Cardiac septum (tissue), 1 donor: Measurements from ENCODE around the gene PTPN3. TPM values are rescaled to one million over a fixed set of nuclear protein-coding genes. Genes with fewer than 3 reads are reported as not detected.

Experiments used
- DNase-seq: peaks from one replicate; pipeline ENCODE4 v3.0.0-alpha.2; 2020; ENCODE audit warnings: low spot score
- intact Hi-C: fragments of 100-400 bp; cut with DNase I; formaldehyde crosslinking; loops from one replicate; pipeline ENCODE4 v1.14.0; 2022
- total RNA-seq: library from RNA; stranded (reverse); fragmentation: NEBNext Ultra II Directional; extraction: Animal tissue kit (Norgen Biotek cat#: 25700); gene quantifications from one replicate; pipeline ENCODE4 v1.2.1, GENCODE V29; 2021
- donor health status: DM: no; HTN: no; CAD: no.

PTPN3 gene
- total RNA-seq, 1 donor from 2014 or later, result 17.4 TPM

- no peak for DNase-seq
- intact Hi-C loops, result no loop called here
These were observed 38.7 kb downstream of the PTPN3 start for GRCh38 chr9:109459423-109459822.

- intact Hi-C loops, result no loop called here
- no peak for DNase-seq
These were observed 39.5 kb downstream of the PTPN3 start for GRCh38 chr9:109458453-109459211.

- DNase-seq, result no peak
- intact Hi-C loops, result no loop called here
These were observed 41.3 kb downstream of the PTPN3 start for GRCh38 chr9:109456811-109457210.

DNA sequence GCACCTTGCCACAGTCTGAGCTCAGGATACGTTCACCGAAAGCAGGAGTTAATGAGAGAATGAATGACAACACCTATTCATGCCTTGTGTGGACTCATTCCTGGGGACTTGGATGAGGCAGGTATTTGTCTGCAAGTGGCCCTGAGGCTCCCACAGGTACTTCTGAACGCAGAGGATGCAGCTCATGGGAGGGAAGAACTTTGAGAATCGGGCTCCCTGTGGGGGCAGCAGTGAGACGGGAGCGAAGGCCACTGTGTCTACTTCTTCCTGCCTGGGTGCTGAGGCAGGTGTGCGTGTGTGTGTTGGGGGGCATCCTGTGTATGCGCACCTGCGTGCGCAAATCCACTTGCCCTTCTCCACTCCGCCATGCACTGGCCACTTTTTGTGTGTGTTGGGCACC is 42.2 kb downstream of the PTPN3 start:
- intact Hi-C loops, result no loop called here
- DNase-seq, result no peak

DNA sequence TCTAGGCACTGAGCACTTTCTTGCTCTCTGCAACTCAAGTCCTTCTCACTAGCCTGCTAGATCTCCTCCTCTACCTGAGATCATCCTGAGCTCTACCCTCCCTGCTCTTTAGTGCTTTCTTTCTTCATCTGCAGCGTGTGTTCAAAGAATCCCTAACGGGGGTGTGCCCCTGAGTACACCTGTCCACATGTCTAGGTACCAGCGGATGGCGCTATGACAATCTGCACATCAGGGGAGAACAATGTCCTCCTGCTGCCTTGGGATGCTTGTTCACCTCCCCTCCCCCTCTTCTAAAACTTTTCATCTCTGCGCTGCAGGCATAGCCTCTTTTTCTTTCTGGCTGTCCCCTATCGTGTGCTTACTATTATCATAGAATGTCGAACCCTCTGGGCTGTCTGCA is 42.7 kb downstream of the PTPN3 start:
- intact Hi-C loops, result no loop called here
- no peak for DNase-seq

DNA sequence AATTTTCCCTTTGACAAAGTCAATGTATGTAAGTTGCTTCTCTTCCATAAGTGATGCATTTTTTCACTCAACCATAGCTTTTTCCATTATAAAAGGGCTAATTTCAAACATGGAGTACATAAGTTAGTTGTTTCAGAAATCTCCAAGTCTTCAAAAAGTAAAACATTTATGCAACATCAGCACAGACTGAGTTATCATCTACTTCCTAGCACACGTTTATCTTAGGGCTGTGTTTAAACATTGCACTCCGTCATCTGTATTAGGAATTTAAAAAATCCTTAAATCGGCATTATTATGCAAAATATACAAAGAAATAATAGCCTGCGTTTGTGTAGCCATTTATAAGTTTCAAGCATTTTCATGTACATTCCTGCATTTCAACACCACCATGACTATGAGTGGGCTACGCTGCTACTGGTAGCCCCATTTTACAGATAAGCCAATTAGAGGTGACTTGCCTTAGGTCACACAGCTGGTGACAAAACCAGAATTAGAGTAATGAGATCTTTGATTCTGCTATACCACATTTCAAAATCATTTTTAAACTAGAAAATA is 43.4 kb downstream of the PTPN3 start:
- DNase-seq, result no peak
- intact Hi-C loops, result no loop called here

DNA sequence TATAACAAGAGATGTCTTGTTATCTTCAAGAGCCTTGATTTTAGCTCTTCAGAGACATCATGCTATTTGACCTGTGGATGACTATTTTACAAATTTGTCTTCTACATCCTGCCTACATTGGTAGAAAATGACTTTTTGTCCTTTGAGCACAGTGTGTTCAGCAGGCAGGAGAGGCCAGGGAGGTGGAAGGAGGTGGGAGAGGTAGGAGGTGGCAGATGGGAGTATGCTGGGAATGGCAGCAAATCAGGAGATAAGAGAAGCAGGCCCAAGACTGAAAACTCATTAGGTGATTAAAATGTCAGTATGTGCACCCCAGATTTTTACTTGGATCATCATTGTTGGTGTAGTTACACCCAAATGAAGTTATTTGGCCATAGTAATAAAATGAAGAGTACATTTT is 44.1 kb downstream of the PTPN3 start:
- intact Hi-C loops, result no loop called here
- no peak for DNase-seq

DNA sequence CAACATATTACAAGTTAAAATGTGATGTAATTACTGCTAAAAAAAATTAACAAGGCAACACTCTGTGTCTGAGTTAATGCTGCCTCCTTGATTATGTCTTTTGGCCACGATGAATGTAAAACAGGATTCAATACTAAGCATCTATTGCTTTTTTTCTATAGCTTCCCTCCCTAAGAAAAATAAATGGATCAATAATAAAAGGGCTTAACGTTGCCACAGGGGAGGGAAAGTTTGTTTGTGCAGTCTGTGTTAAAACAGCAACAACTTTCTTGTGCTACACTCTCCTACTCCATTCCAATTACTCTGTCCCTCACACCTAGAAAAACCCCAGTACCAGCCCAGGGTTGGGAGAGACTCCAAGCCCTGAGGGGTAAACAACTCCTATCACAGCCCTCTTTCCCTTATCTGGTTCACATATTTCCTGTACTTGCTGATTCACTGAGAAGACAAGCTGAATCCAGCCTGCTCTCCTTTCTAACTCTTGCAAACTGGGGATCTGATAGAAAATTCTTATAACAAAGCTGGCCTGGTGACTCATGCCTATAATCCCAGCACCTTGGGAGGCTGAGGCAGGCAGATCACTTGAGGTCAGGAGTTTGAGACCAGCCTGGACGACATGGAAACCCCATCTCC is 44.8 kb downstream of the PTPN3 start:
- DNase-seq, result no peak
- intact Hi-C loops, result no loop called here

GRCh38 chr9:109452761-109453160 is 45.3 kb downstream of the PTPN3 start:
- DNase-seq, result no peak
- intact Hi-C loops, result no loop called here

DNA sequence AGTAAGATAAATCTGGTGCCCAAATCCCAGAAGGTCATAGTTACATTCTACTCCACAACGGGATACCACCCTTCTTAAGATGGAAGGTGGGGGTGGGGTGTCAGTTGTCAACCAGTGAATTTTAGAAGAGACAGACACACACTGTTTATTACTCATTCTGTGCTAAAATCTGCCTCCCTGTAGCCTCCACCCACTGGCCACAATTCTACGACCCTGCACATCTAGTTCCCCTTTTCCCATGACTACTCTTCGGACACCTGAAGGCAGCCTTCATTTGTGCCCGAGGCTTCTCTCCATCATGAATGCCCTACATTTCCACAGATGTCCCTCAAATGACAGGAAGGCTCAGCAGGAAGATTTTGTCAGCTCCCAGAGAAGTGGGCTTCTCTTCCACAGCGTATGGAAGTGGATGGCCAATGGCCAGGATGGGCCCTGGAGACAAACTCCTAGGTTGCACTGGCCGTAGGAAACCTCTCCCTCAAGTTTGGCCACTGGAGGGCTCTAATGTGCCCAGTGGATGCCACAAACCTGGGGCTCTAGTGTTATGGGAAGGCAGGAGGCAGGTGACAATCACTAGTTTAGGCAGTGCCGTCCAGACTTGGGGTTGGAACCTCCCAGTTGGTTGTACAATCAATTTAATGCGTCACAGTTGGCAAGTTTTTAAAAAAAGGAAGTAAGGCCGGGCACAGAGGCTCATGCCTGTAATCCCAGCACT is 46.6 kb downstream of the PTPN3 start:
- DNase-seq, result no peak
- intact Hi-C loops, result no loop called here

DNA sequence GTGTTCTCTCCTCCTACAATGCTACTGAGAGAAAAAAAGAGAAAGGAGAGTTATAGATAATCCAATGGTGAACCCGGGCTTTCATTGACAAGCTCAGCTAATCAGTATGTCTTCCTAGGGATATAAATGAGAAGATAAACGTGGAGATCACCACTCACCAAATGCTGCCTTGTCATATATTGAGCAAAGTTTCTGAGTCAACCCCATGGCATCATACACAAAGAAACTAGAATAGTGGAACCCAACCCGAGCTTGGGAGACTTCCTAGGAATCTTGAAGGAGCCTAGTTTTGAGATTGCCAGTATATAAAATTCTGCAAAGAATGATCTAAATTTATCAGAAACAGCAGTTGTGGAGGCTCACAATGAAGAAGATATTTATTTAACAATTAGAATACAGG is 47.8 kb downstream of the PTPN3 start:
- DNase-seq, result no peak
- intact Hi-C loops, result no loop called here

DNA sequence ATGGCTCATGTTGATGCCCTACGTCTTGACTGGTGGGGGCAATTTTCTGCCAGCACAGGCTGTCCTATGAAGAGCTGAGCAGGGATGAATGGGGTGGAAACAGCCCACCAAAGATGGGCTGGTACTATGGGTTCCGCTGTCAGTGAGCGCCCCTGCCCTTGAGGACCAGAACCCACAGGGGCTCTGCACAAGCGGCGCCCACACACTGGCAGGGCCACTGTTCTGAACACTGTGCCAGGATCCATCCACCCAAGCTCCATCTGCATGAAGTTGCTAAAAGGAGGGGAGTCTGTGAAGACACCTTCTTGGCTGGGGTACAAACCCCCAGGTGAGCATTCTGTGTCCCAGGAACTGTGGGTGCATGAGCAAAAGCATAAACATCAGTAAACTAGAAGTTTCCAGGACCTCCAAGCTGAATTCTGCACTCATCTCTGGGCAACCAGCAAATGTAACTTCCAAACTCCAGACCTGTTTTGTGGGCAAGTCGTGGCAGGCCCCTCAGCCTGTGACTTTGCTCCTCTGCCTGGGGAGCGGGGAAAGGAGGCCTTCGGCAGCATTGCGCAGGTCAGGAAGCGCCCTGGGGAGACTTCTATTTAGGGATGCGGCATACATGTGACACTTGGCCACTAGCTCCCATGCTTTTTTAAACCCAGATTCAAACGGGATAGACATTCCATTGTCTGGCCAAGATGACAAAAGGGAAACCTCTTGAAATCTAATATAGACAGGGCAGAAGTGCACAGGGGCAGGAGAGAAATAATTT is 48.9 kb downstream of the PTPN3 start:
- no peak for DNase-seq
- intact Hi-C loops, result no loop called here

- DNase-seq, result no peak
- intact Hi-C loops, result no loop called here
These were observed 49.9 kb downstream of the PTPN3 start for GRCh38 chr9:109448223-109448622.

GRCh38 chr9:109447329-109448076 is 50.6 kb downstream of the PTPN3 start:
- intact Hi-C loops, result no loop called here

DNA sequence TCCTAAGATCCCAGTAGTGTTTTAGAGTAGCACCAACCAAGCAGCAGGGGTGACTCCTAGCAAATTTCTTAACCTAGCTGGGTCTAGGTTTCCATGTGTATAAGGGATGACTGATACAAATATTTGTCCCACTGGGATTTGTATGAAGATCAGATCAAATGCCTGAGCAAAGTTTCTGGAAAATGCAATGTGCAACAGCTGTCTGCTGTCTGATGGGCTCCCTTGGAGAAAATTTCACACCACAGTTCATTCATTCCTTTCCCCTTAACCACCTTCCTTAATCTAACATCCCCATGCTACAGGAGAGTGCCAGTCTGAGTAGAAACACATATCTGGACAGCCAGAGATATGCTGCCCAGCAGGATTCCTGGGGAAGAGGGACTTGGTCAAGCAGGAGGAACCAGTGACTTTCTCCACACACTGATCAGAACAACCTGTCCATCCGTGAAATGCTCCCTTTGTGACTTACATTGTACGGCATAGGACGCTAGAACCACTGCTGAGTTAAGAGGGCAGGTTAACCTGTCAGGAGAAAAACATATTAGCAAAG is 53.3 kb downstream of the PTPN3 start:
- intact Hi-C loops, result no loop called here
- DNase-seq, result no peak

More at GRCh38 chr9:109447329-109448076, 50.6 kb downstream of the PTPN3 start:
- no peak for DNase-seq

GRCh38 chr9:109442716-109443115 is 55.4 kb downstream of the PTPN3 start:
- intact Hi-C loops, result no loop called here
- no peak for DNase-seq

- no peak for DNase-seq
- intact Hi-C loops, result loop anchor here (2.0 kb wide), 1 partner anchor 80 kb away; no protein-coding TSS in a partner anchor
These were observed 56.8 kb downstream of the PTPN3 start for GRCh38 chr9:109441296-109441695.

DNA sequence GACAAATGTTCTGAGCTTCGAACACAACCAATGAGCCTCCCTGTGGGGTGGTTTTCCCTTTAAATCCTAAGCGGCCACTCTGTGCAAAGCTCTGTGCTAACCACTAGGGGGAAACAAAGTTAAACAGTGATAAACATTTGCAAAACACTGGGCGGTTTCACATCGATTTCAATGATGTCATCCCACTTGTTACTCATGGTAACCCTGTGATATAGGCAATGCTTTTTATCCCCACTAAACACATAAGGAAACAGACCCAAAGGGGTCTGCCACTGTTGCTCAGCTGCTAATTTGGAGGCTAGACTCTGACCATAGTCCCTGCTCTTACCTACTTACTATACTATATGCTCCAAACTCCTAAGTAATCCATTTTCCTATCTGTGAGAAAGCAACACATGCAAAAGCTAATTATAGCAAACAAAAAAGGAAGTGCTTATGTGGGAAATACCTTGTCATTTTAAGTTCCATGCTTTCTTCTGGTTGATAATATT is 57.3 kb downstream of the PTPN3 start:
- intact Hi-C loops, result loop anchor here (2.0 kb wide), 1 partner anchor 80 kb away; no protein-coding TSS in a partner anchor
- peak; percentile 38 for DNase-seq
